Activated CD4-positive, alpha-beta memory T cell treated with anti-CD3 and anti-CD28 coated beads, Interleukin-2, amount 10 ng/mL, durations not matched to agents 7 days and 5 days (primary cell): Measurements from ENCODE around the gene COG2. TPM values are rescaled to one million over a fixed set of nuclear protein-coding genes. Genes with fewer than 3 reads are reported as not detected.
"Not testable (repeated sequence)": the region's sequence is repeated elsewhere in the genome, so short reads cannot be mapped to it uniquely, and the experiment has no call there.

ENCODE experiments used
- CTCF ChIA-PET: fragments of 350-600 bp; sonication (Branson Sonifier 250); formaldehyde crosslinking; loops from one replicate; lab custom pipeline; 2021; ENCODE audit warnings: antibody characterized with exemption, inconsistent platforms; lab: Charles Lee
- POLR2A ChIA-PET: fragments of 350-600 bp; sonication (Branson Sonifier 250); formaldehyde crosslinking; loops from one replicate; lab custom pipeline; 2021; ENCODE audit warnings: antibody characterized with exemption; lab: Charles Lee
- DNase-seq: peaks from one replicate; pipeline ENCODE4 v3.0.0-alpha.2; 2020
- H3K27ac Mint-ChIP-seq: one replicate; pipeline ENCODE4 v1.8.0; 2021; ENCODE audit warnings: mild to moderate bottlenecking, mixed read lengths
- H3K27me3 Mint-ChIP-seq: one replicate; pipeline ENCODE4 v1.8.0; 2021; ENCODE audit warnings: mixed read lengths
- H3K36me3 Mint-ChIP-seq: one replicate; pipeline ENCODE4 v1.8.0; 2021; ENCODE audit warnings: low read depth, mixed read lengths
- H3K4me1 Mint-ChIP-seq: one replicate; pipeline ENCODE4 v1.8.0; 2021; ENCODE audit warnings: mixed read lengths
- H3K4me3 Mint-ChIP-seq: one replicate; pipeline ENCODE4 v1.8.0; 2021; ENCODE audit warnings: mild to moderate bottlenecking, mixed read lengths
- H3K9me3 Mint-ChIP-seq: one replicate; pipeline ENCODE4 v1.8.0; 2021; ENCODE audit warnings: mixed read lengths
- total RNA-seq, 2 experiments: library from RNA; stranded (reverse); gene quantifications; one replicate each; pipeline ENCODE4 v1.2.3, GENCODE V29; 2021

COG2 gene, protein sequence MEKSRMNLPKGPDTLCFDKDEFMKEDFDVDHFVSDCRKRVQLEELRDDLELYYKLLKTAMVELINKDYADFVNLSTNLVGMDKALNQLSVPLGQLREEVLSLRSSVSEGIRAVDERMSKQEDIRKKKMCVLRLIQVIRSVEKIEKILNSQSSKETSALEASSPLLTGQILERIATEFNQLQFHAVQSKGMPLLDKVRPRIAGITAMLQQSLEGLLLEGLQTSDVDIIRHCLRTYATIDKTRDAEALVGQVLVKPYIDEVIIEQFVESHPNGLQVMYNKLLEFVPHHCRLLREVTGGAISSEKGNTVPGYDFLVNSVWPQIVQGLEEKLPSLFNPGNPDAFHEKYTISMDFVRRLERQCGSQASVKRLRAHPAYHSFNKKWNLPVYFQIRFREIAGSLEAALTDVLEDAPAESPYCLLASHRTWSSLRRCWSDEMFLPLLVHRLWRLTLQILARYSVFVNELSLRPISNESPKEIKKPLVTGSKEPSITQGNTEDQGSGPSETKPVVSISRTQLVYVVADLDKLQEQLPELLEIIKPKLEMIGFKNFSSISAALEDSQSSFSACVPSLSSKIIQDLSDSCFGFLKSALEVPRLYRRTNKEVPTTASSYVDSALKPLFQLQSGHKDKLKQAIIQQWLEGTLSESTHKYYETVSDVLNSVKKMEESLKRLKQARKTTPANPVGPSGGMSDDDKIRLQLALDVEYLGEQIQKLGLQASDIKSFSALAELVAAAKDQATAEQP
- 10 to 100 TPM; 22.3 to 29.1 TPM for total RNA-seq

DNA sequence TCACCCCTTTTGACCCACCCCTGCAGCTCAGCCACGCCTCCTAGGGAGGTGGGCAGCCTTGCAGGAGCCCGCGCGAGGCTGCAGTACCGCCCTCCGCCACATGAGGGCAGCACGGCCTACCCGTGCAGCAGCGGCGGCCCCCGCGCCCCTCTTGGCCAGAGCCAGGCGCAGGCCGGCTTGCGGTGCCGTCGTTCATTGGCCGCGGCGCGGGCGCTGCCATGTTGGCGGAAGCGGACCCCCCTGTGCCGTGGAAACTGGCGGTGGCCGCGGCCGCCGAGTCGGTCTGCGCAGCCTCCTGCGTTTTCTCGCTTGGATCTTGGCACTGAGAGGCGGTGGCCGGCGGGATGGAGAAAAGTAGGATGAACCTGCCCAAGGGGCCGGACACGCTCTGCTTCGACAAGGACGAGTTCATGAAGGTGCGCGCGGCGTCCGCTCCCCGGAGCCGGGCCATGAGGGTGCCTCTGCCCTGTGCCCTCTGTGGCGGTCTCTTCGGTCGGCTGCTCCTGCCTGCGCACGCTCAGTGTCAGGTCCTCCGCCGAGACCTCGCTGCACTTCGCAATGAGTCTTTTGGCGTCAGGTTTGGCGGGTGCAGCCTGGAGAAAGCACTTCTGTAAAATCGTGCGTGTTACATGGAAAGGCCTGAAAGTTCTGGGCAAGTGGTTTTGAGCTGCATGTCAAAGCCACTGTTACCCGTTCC, at the start of gene COG2:
Gene COG2 (plus strand): TSS at position 219 of the 697 bp plus-strand sequence. CDS start 126 bp downstream, at position 345.
- Mint-ChIP-seq H3K9me3 (no peaks in the 10 kb centered on the region), H3K36me3 (peaks cover 10% of the 10 kb centered on the region), H3K4me1 (peaks cover 47% of the 10 kb centered on the region), H3K27me3 (peaks cover 18% of the 10 kb centered on the region), H3K4me3 (peak within 1 kb of the TSS; percentile 96), H3K27ac (peak within 1 kb of the TSS; percentile 90)
- peak; percentile 94 for DNase-seq
- ChIA-PET POLR2A (interaction anchor here (0.7 to 1.8 kb wide), 9 partner anchors 16 to 695 kb away, joined by 3 to 5 read pairs (median 3); partner anchors contain the start of genes ARV1, EXOC8, FAM89A and SPRTN), CTCF (interaction anchor here (0.6 to 2.8 kb wide), 28 partner anchors 9 to 1085 kb away, joined by 3 to 14 read pairs (median 3); partner anchors contain the start of genes ARV1, FAM89A and TTC13)

DNA sequence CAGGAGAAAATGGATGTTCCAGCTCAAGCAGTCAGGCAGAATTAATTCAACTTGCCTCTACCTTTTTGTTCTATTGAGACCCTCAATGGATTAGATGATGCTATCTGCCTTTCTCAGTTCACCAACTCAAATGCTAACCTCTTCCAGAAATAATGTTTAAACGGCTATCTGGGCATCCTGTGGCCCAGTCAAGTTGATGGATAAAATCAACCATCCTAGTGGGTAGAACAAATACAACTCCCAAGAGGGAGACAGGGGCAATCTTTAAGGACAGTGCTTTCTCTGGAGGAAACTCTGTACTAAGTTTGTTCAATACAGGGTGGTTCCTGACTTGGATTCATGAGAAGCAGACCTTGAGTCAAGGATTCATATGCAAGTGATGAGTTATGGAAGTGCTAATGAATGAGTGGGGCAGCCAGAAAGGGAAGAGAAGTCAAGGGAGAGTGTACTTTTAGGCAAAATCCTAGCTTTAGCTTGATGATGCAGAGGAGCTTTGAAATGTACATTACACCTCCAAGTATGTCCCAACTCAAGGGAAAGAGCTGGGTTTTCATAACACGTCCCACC, 49.4 kb upstream of the COG2 start:
- Mint-ChIP-seq H3K27ac (no peak overlapping the region), H3K4me3 (no peak overlapping the region), H3K4me1 (no peaks in the 10 kb centered on the region), H3K27me3 (peaks cover 24% of the 10 kb centered on the region), H3K9me3 (no peaks in the 10 kb centered on the region), H3K36me3 (no peaks in the 10 kb centered on the region)
- ChIA-PET CTCF (no interaction called here), POLR2A (no interaction called here)
- DNase-seq: no peak

DNA sequence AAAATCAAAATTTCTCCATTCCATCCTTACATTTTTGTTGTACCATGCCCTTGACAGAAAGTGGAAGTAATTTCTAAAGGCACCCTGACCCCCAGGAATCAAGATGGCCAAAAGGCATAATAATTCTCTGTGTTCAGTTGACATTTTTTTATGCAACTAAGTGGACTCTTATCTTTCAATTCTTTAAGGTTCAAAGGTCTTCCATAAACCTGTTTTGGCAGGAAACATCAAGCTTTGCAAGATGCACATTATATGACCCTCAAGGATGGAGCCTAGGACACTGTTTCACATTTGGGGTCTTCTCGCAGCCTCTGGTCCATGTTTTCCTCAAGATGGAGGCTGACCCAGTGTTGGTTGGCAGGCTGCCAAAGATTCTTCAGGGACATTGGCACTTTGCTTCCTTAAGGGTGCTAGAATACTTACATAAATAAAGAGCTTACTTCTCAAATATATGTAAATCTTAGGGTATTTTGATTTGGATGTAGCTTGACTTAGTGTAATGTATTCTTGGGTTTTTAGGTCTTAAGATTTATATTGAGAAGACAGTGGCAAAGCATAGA, 48.0 kb upstream of the COG2 start:
- ChIA-PET POLR2A (no interaction called here), CTCF (no interaction called here)
- no peak overlapping the region for H3K4me3 Mint-ChIP-seq
- H3K4me1 Mint-ChIP-seq: no peaks in the 10 kb centered on the region
- H3K9me3 Mint-ChIP-seq: no peaks in the 10 kb centered on the region
- no peak for DNase-seq
- no peaks in the 10 kb centered on the region for H3K36me3 Mint-ChIP-seq
- peaks cover 20% of the 10 kb centered on the region for H3K27me3 Mint-ChIP-seq
- H3K27ac Mint-ChIP-seq: no peak overlapping the region

DNA sequence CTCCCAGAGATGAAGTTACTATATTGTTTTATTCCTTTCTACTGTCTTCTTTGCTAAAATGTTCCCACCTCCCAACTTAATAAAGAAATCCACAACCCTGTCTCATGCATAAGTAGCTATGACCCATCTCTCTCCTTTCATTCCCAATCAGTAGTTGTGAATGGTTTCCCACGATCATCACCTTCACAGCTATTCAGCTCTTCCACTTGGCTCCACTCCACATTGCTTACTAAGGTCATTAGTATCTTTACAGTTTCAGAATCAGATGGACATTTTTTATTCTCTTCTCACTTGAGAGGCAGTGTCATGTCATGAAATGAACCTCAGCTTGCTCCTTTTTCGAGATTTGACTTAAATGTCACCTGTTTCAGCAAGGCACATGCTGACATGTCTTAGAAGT, 47.1 kb upstream of the COG2 start:
- Mint-ChIP-seq H3K4me3 (no peak overlapping the region), H3K9me3 (no peaks in the 10 kb centered on the region), H3K27me3 (peaks cover 22% of the 10 kb centered on the region), H3K27ac (no peak overlapping the region), H3K36me3 (no peaks in the 10 kb centered on the region), H3K4me1 (no peaks in the 10 kb centered on the region)
- ChIA-PET CTCF (interaction anchor here (0.7 kb wide), 1 partner anchor 690 kb away, joined by 3 read pairs; no protein-coding TSS in a partner anchor), POLR2A (no interaction called here)
- no peak for DNase-seq

DNA sequence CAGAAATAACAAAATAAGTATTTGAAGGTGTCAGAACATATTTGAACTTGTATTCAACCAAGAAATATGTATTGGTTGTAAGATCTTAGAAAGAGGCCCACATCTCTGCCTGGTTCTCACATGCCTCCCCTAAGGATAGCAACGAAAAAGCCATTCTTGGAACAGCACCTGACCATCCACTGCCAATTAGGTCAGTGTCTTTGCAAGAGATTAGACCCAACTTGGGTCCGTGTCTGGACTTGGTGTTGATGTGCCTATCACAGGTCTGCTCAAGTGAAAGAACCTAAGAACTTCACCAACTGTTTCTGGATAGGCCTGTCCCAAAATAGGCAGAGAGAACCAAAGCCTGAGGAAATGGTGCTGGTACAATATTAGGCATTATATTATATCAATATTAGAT, 46.0 kb upstream of the COG2 start:
- ChIA-PET CTCF (no interaction called here), POLR2A (no interaction called here)
- H3K36me3 Mint-ChIP-seq: no peaks in the 10 kb centered on the region

DNA sequence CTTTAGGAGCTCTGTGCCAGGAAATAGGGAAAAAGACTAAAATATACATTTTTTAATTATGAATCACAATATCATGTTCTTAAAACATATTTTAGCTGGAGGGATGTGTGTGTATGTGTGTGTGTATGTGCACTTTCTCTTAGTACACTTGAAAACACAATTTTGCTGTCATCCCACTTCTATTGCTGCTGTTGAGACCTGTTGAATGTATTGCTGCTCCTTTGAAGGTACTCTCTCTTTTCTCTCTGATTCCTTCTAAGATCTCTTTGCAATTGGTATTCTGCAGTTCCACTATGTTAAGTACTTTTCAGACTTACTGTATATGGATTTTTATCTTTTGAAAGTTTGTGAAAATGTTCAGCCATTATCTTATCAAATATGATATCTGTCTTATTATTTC, 43.5 kb upstream of the COG2 start:
- peaks cover 11% of the 10 kb centered on the region for H3K27me3 Mint-ChIP-seq
- H3K9me3 Mint-ChIP-seq: no peaks in the 10 kb centered on the region
- ChIA-PET CTCF (no interaction called here), POLR2A (no interaction called here)
- no peak overlapping the region for H3K27ac Mint-ChIP-seq
- no peak overlapping the region for H3K4me3 Mint-ChIP-seq
- H3K36me3 Mint-ChIP-seq: no peaks in the 10 kb centered on the region
- H3K4me1 Mint-ChIP-seq: no peaks in the 10 kb centered on the region
- DNase-seq: no peak

More for the DNA sequence above, 46.0 kb upstream of the COG2 start:
- no peak overlapping the region for H3K27ac Mint-ChIP-seq
- no peak for DNase-seq
- H3K4me1 Mint-ChIP-seq: no peaks in the 10 kb centered on the region
- no peaks in the 10 kb centered on the region for H3K9me3 Mint-ChIP-seq
- no peak overlapping the region for H3K4me3 Mint-ChIP-seq
- H3K27me3 Mint-ChIP-seq: peaks cover 22% of the 10 kb centered on the region

DNA sequence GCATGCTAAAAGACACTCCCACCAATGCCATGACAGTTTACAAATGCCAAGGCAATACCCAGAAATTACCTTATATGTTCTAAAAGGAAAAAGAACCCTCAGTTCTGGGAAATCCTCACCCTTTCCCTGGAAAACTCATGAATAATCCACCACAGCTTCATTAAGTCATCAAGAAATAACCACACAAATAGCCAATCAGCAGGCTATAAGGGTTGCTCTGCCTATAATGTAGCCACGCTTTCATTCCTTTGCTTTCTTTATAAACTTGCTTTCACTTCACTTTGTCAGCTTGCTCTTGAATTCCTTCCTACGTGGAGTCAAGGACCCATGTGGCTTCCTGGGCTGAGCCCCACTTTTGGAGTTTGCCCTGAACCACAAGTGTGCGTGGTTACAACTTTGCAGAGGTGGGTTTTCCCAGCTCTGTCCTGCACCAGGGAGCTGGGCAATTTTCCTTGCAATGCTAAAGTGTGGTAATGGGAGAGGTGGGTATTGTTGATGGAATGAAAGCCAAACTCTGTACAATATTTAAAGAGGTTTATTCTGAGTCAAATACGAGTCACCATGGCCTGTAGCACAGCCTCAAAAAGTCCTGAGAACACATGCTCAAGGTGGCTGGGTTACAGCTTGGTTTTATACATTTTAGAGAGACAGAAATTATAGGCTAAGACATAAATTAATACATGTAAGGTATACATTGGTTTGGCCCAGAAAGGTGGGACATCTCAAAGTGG, 42.2 kb upstream of the COG2 start:
- POLR2A ChIA-PET: no interaction called here
- H3K27ac Mint-ChIP-seq: no peak overlapping the region
- peaks cover 9% of the 10 kb centered on the region for H3K27me3 Mint-ChIP-seq
- no peaks in the 10 kb centered on the region for H3K4me1 Mint-ChIP-seq
- CTCF ChIA-PET: interaction anchor here (1.2 kb wide), 1 partner anchor 43 kb away, joined by 4 read pairs; the partner anchor contains the start of gene COG2
- no peaks in the 10 kb centered on the region for H3K9me3 Mint-ChIP-seq
- no peak overlapping the region for H3K4me3 Mint-ChIP-seq
- DNase-seq: no peak
- H3K36me3 Mint-ChIP-seq: no peaks in the 10 kb centered on the region

DNA sequence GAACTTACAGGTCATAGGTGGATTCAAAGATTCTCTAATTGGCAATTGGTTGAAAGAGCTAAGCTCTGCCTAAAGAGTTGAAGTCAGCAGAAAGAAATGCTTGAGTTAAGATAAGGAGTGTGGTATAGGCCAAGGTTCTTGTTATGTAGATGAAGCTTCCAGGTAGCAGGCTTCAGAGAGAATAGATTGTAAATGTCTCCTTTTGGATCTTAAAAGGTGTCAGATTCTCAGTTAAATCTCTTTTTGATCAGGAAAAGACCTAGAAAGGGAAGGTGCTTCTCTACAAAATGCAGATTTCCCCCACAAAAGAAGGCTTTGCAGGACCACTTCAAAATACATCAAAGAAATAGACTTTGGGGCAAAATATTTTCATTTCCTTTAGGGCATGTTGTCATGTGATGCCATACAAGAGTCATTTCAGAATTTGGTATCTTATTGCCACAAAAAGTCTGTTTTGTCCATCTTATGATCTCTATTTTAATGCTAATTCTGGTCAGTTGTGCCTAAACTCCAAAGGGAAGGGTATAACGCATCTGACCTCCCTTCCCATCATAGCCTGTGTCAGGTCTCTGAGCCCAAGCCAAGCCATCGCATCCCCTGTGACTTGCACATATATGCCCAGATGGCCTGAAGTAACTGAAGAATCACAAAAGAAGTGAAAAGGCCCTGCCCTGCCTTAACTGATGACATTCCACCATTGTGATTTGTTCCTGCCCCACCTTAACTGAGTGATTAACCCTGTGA, 41.5 kb upstream of the COG2 start:
- H3K4me1 Mint-ChIP-seq, POLR2A ChIA-PET, H3K9me3 Mint-ChIP-seq, H3K27ac Mint-ChIP-seq, DNase-seq, H3K36me3 Mint-ChIP-seq, H3K4me3 Mint-ChIP-seq, H3K27me3 Mint-ChIP-seq: not testable (repeated sequence)
- CTCF ChIA-PET: interaction anchor here (1.2 kb wide), 1 partner anchor 42 kb away, joined by 4 read pairs; the partner anchor contains the start of gene COG2

DNA sequence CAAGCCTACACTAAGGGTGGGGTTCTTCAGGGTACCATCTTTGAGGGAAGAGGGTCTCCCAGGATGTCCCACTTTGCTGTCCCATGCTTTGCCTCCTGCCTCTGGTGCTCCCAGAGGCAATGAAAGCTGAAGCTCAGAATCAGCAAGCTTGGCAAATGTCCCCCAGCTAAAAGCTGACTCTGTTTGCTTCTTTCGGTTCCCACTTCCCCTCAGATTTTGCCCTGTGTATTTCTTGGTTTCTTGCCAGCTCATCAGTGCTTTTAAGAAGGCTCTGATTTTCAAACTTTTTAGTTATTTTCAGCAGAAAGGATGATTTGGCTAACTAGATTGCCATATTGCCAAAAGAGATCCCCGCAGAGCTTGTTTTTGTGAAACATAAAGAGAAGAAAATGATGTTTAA, 33.1 kb upstream of the COG2 start:
- Mint-ChIP-seq H3K4me1 (no peaks in the 10 kb centered on the region), H3K27me3 (no peaks in the 10 kb centered on the region), H3K36me3 (no peaks in the 10 kb centered on the region), H3K27ac (no peak overlapping the region), H3K4me3 (no peak overlapping the region), H3K9me3 (no peaks in the 10 kb centered on the region)
- no peak for DNase-seq
- ChIA-PET POLR2A (no interaction called here), CTCF (no interaction called here)

DNA sequence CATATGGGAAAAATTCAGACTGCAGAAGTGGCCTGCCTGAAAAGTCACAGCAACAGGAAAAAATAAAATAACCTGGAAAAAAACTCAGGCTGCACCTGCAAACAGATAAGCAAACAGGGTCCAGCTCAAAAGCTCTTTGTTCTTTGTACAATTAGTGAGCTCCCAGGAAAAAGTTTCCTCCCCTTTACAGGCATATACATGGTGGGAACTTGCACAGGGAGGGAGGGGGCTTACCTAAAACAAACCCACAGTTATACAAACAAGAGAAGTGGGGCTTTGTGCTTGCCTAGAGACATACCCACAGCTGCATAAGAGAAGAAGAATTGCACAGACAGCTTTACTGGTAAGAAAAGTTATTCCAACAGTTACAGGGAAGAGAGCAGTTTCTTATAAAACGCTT, 31.7 kb upstream of the COG2 start:
- H3K36me3 Mint-ChIP-seq: no peaks in the 10 kb centered on the region
- CTCF ChIA-PET: no interaction called here
- H3K9me3 Mint-ChIP-seq: no peaks in the 10 kb centered on the region
- H3K4me3 Mint-ChIP-seq: no peak overlapping the region
- POLR2A ChIA-PET: no interaction called here
- H3K27me3 Mint-ChIP-seq: peaks cover 5% of the 10 kb centered on the region
- no peaks in the 10 kb centered on the region for H3K4me1 Mint-ChIP-seq
- H3K27ac Mint-ChIP-seq: no peak overlapping the region
- DNase-seq: no peak

DNA sequence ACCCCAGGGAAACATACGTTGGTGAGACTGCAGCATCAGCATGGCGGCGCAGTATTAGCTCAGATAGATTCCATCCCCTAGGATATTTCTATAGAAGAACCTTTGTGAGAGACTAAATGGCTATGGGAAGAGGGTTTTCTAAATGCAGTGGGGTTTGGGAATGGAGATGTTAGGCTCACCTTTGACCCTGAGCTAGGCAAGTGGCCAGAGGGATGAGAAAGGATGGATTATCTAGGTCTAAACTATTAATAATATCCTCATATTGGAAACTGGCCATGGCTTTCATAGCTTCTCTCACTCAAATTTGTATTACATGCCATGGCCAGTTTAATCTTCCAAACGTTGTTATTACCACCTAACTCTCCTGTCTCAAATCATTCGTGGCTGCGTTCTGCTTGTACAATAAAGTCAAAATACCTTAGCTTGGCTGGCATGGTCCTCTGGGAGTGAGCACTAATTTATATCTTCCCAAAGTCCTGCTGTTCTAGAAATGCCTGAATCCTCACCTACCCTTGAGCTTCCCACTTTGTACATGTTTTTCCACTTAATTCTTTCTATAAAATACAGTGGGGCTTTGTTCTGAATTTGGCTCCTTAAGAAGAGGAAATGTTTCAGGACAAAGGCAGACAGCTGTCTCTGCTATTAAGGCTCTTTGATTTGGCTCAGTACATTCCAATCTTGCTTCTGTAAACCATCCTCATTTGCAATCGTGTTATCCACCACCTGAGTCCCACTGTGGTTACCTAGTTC, 31.0 kb upstream of the COG2 start:
- H3K27me3 Mint-ChIP-seq: peaks cover 11% of the 10 kb centered on the region

More for the DNA sequence above, 31.0 kb upstream of the COG2 start:
- Mint-ChIP-seq H3K9me3 (no peaks in the 10 kb centered on the region), H3K27ac (no peak overlapping the region), H3K4me1 (no peaks in the 10 kb centered on the region), H3K4me3 (no peak overlapping the region), H3K36me3 (no peaks in the 10 kb centered on the region)
- POLR2A ChIA-PET: no interaction called here
- DNase-seq: no peak
- CTCF ChIA-PET: no interaction called here
